ENCODE measurements around the gene NRXN3. TPM values are rescaled to one million over a fixed set of nuclear protein-coding genes. Genes with fewer than 3 reads are reported as not detected.

The NRXN3 gene
- total and polyA plus RNA-seq, 2 experiments from 2014 or later, result 1.0 to 1.8 TPM

GRCh38 chr14:78253986-78254385 lies 83.8 kb downstream of the NRXN3 start (continued):
- TF ChIP-seq CREB1 (CRISPR knock-in tag; IDR thresholded peaks at IDR 0.05; ENCODE audit: low read depth) (no peak), EZH2phosphoT487 (IDR thresholded peaks at IDR 0.05; ENCODE audit: unreplicated experiment) (no peak), ZNF331 (CRISPR knock-in tag; IDR thresholded peaks at IDR 0.05; ENCODE audit: low read depth) (no peak), ZNF114 (CRISPR knock-in tag; IDR thresholded peaks at IDR 0.05) (no peak), NANOG (IDR thresholded peaks at IDR 0.05; ENCODE audit: borderline replicate concordance) (no peak), POLR2AphosphoS5 (IDR thresholded peaks at IDR 0.05; ENCODE audit: low read depth) (no peak)
- TF ChIP-seq, protein P1, sequence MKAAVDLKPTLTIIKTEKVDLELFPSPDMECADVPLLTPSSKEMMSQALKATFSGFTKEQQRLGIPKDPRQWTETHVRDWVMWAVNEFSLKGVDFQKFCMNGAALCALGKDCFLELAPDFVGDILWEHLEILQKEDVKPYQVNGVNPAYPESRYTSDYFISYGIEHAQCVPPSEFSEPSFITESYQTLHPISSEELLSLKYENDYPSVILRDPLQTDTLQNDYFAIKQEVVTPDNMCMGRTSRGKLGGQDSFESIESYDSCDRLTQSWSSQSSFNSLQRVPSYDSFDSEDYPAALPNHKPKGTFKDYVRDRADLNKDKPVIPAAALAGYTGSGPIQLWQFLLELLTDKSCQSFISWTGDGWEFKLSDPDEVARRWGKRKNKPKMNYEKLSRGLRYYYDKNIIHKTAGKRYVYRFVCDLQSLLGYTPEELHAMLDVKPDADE (IDR thresholded peaks at IDR 0.05), result no peak

GRCh38 chr14:78254911-78255461 lies 84.8 kb downstream of the NRXN3 start:
- H3F3A ChIP-seq (replicated peaks; ENCODE audit: low read depth), result no peaks in the 10 kb centered on the region
- no peaks in the 10 kb centered on the region for H3K36me3 ChIP-seq (ENCODE audit: insufficient read depth)
- no peak overlapping the region for H3K4me2 ChIP-seq
- no peaks in the 10 kb centered on the region for H3K79me2 ChIP-seq (replicated peaks; ENCODE audit: insufficient read depth)
- H3K4me3 ChIP-seq, result no peak overlapping the region
- H3K27me3 ChIP-seq (ENCODE audit: insufficient read depth), result no peaks in the 10 kb centered on the region
- Mint-ChIP-seq H3K27me3 (ENCODE audit: insufficient read depth, low read depth, poor library complexity) (no peaks in the 10 kb centered on the region), H3K36me3 (ENCODE audit: low read depth) (no peaks in the 10 kb centered on the region), H3K4me3 (no peak overlapping the region), H3K27ac (no peak overlapping the region), H3K9me3 (no peaks in the 10 kb centered on the region), H3K4me1 (no peaks in the 10 kb centered on the region)
- no peak overlapping the region for H2AFZ ChIP-seq
- DNase-seq (ENCODE audit: low spot score), result no peak
- no peaks in the 10 kb centered on the region for H3K9me2 ChIP-seq (ENCODE audit: insufficient read depth)
- ATAC-seq, result no peak
- no peaks in the 10 kb centered on the region for H3K4me1 ChIP-seq (ENCODE audit: insufficient read depth)
- H3K27ac ChIP-seq (ENCODE audit: low read depth), result no peak overlapping the region
- no peaks in the 10 kb centered on the region for H4K20me1 ChIP-seq (replicated peaks; ENCODE audit: insufficient read depth)
- no peak for TF ChIP-seq EZH2phosphoT487 (IDR thresholded peaks at IDR 0.05; ENCODE audit: unreplicated experiment)
- TF ChIP-seq ZNF114 (CRISPR knock-in tag; IDR thresholded peaks at IDR 0.05), result no peak
- TF ChIP-seq POLR2AphosphoS5 (IDR thresholded peaks at IDR 0.05; ENCODE audit: low read depth), result no peak
- TF ChIP-seq, protein P1 (IDR thresholded peaks at IDR 0.05), result no peak
- no peak for TF ChIP-seq STAT1 (IDR thresholded peaks at IDR 0.05; ENCODE audit: unreplicated experiment)
- no peak for TF ChIP-seq CREB1 (CRISPR knock-in tag; IDR thresholded peaks at IDR 0.05; ENCODE audit: low read depth)
- no peak for TF ChIP-seq ZNF462 (CRISPR knock-in tag; IDR thresholded peaks at IDR 0.05)
- TF ChIP-seq NANOG (IDR thresholded peaks at IDR 0.05; ENCODE audit: borderline replicate concordance), result no peak
- TF ChIP-seq ZNF331 (CRISPR knock-in tag; IDR thresholded peaks at IDR 0.05; ENCODE audit: low read depth), result no peak
- no peak for TF ChIP-seq JUNB (IDR thresholded peaks at IDR 0.05; ENCODE audit: unreplicated experiment)
- TF ChIP-seq, protein P2, sequence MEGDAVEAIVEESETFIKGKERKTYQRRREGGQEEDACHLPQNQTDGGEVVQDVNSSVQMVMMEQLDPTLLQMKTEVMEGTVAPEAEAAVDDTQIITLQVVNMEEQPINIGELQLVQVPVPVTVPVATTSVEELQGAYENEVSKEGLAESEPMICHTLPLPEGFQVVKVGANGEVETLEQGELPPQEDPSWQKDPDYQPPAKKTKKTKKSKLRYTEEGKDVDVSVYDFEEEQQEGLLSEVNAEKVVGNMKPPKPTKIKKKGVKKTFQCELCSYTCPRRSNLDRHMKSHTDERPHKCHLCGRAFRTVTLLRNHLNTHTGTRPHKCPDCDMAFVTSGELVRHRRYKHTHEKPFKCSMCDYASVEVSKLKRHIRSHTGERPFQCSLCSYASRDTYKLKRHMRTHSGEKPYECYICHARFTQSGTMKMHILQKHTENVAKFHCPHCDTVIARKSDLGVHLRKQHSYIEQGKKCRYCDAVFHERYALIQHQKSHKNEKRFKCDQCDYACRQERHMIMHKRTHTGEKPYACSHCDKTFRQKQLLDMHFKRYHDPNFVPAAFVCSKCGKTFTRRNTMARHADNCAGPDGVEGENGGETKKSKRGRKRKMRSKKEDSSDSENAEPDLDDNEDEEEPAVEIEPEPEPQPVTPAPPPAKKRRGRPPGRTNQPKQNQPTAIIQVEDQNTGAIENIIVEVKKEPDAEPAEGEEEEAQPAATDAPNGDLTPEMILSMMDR (conservative IDR thresholded peaks at IDR 0.05; ENCODE audit: low read depth in 2 of 2), result no peak

All from GM23338 (cell line).